Measurements from ENCODE around the gene SERTAD3. TPM values are rescaled to one million over a fixed set of nuclear protein-coding genes. Genes with fewer than 3 reads are reported as not detected.
A peak's percentile ranks its signal among the peaks of the same experiment; 100 is the strongest.

SERTAD3 gene
- total RNA-seq, 1 experiment from 2014 or later, result 30.9 TPM

DNA sequence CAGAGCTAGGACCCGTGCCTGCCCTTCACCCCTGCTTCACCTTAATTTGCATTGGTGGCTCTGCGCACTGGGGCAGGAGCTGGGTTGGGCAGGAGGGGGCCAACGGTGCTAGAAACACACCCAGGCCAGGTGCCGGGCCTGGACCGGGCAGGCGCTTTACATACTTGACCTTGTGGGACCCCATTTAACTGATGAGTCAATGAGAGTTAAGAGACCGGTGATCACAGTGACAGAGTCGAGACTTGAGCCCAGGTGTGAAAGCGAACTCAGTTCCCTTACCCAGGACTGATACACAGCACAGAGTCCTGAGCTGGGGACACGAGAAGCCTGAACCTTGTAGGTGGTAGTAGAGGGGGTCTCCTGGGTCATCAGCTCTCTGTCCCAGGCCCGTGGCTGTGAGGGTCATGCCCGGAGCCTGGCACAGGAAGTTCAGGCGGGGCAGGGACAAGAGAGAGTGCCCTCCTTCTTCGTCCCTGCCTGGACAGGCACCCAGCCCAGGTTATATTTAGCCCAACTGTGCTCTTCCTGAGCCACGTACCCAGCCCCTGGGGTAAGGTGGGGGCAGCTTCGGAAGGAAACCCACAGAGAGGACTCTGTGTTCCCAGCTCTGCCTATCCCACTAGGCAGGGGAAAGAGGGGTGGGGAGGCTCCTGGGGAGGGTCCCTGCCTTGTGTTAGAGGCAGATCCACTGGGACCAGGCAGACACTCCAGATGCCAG, 32.9 kb downstream of the SERTAD3 start:
- H3K79me2 ChIP-seq (ENCODE audit: insufficient read depth, low read length), result no peaks in the 10 kb centered on the region
- peaks cover 3% of the 10 kb centered on the region; the same call in 1 of the 2 replicates for H3K4me1 ChIP-seq (ENCODE audit: insufficient read depth, low read length)
- H3K79me1 ChIP-seq (ENCODE audit: insufficient read depth, low read depth, low read length, poor library complexity, severe bottlenecking), result no peaks in the 10 kb centered on the region
- H4K20me1 ChIP-seq (ENCODE audit: control insufficient read depth, insufficient read depth, insufficient read length), result no peaks in the 10 kb centered on the region
- no peak overlapping the region for H3K56ac ChIP-seq (ENCODE audit: insufficient read length, low read depth, low read length)
- H4K8ac ChIP-seq (replicated peaks; ENCODE audit: insufficient read length, low read depth, low read length), result no peak overlapping the region
- Mint-ChIP-seq H3K9me3 (no peaks in the 10 kb centered on the region), H3K36me3 (ENCODE audit: insufficient read depth in 1 of 3, low read depth in 3 of 3) (no peaks in the 10 kb centered on the region), H3K4me1 (peaks cover 19 to 45% of the 10 kb centered on the region in 2 experiments), H3K27me3 (ENCODE audit: low read depth) (peaks cover 2% of the 10 kb centered on the region; the same call in 1 of the 2 replicates), H3K4me3 (no peak overlapping the region), H3K27ac (peak overlapping the region; percentile 59 to 94 (median 93); a peak in 5 of 7 replicates)
- no peak overlapping the region for H2BK20ac ChIP-seq (ENCODE audit: low read depth, low read length, poor library complexity, severe bottlenecking)
- no peak for TF ChIP-seq CTCF (conservative IDR thresholded peaks at IDR 0.05)
- H3K23ac ChIP-seq (ENCODE audit: insufficient read length, low read depth, low read length), result no peak overlapping the region
- no peak overlapping the region for H4K91ac ChIP-seq (ENCODE audit: insufficient read length, low read depth, low read length)
- H3K9me3 ChIP-seq (ENCODE audit: control insufficient read depth, low read depth, low read length), result no peaks in the 10 kb centered on the region
- H2AK5ac ChIP-seq (ENCODE audit: insufficient read length, low read length), result no peak overlapping the region
- no peak overlapping the region for H3K4me2 ChIP-seq (ENCODE audit: insufficient read depth, insufficient read length, low read length)
- no peak overlapping the region for H3K18ac ChIP-seq (ENCODE audit: insufficient read length, low read depth, low read length)
- peak overlapping the region; percentile 69; the same call in 1 of the 2 replicates for H2BK15ac ChIP-seq (ENCODE audit: low read depth, low read length)
- H2BK12ac ChIP-seq (ENCODE audit: insufficient read length, low read depth, low read length), result no peak overlapping the region
- DNase-seq, result no peak
- H2AFZ ChIP-seq (ENCODE audit: low read length), result no peak overlapping the region
- H3K9ac ChIP-seq (ENCODE audit: extremely low read depth, insufficient read length, low read length), result no peak overlapping the region
- H3K4ac ChIP-seq (ENCODE audit: low read depth, low read length), result no peak overlapping the region
- no peak overlapping the region for H2BK5ac ChIP-seq (ENCODE audit: insufficient read length, low read length)
- H3K14ac ChIP-seq (ENCODE audit: insufficient read depth, low read length), result no peak overlapping the region; the same call in 1 of the 2 replicates
- H3K23me2 ChIP-seq (ENCODE audit: insufficient read length, low read depth, low read length, poor library complexity, severe bottlenecking), result no peaks in the 10 kb centered on the region
- WGBS (ENCODE audit: extremely low coverage, insufficient read length, low lambda C conversion rate), result no CpG with 5 or more reads among the region's 16 CpGs
- no peak overlapping the region for H2BK120ac ChIP-seq (ENCODE audit: low read depth, low read length, poor library complexity, severe bottlenecking)
- H3K27ac ChIP-seq (ENCODE audit: insufficient read length, low read depth, low read length), result no peak overlapping the region
- no peak overlapping the region for H4K5ac ChIP-seq (ENCODE audit: insufficient read length, low read depth, low read length)
- no peak overlapping the region for H3T11ph ChIP-seq (ENCODE audit: low read length)
- no peaks in the 10 kb centered on the region for H3K27me3 ChIP-seq (ENCODE audit: insufficient read depth, low read length)
